HG02642 (cell line): ENCODE data around the gene CCDC57.
"Not testable (repeated sequence)": the region's sequence is repeated elsewhere in the genome, so short reads cannot be mapped to it uniquely, and the experiment has no call there.

Experiments
- ATAC-seq: cut with Tn5 transposase; IDR thresholded peaks from one replicate; pipeline ENCODE4 v1.9.1; 2021; ENCODE audit warnings: mild to moderate bottlenecking; ENCODE audit not compliant: unreplicated experiment, poor library complexity

The CCDC57 gene

DNA sequence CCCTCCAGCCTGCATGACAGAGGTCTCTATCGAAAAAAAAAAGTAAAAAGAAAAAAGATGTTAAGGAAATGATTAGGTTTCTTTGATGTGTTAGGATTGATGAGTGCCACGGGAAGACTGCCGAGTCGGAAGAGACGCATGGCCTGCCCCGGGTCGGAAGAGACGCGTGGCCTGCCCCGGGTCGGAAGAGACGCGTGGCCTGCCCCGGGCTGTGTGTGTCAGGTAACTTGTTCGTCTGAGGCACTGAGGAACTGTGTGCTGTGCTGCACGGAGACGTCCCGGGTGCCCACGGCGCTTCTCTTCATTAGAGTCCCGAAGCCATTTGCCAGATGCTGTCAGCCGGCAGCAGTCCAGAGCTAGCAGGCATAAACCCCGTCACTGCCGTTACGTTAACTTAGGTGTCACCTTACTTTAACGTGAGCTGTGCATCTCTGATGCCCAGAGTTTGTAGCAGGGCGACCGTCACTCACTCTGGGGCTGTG lies 74.1 kb downstream of the CCDC57 start:
- ATAC-seq = no peak

DNA sequence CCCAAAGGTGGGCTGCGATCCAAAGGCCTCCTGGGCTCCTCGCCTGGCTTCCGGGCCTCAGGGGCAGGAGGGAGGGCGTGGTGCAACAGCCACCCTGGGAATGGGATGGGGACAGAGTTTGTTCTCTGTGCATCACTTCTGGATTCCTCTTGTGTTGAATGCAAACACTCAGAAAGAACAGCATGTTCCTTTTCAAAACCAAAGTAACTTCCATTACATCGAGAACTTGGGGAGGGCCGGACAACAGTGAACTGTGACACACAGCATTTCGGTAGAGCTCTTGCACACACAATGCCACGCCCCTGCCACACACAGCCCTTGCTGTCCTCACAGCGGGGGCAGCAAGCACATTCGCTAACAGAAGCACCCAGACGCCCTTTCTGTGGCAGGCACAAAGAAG lies 78.5 kb downstream of the CCDC57 start:
- no peak for ATAC-seq

DNA sequence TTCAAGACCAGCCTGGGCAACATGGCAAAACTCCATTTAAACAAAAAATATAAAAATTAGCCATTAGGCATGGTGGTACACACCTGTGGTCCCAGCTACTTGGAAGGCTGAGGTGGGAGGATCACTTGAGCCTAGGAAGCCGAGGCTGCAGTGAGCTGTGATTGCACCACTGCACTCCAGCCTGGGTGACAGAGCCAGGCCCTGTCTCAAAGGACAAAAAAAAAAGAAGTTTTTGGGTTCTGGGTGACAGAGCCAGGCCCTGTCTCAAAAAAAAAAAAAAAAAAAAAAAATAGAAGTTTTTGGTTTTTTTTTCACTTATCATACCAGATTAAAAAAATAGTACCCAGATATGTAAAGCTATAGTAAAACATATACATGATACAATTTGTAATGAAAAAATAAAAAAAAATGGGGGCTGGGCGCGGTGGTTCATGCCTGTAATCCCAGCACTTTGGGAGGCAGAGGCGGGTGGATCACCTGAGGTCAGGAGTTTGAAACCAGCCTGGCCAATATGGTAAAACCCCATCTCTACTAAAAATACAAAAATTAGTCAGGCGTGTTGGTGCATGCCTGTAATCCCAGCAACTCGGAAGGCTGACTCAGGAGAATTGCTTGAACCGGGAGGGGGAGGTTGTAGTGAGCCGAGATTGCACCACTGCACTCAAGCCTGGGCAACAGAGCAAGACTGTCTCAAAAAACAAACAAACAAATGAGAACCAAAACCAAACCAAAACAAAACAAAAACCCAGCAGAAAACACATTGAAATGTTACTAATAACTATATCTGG lies 79.3 kb downstream of the CCDC57 start:
- ATAC-seq = not testable (repeated sequence)

GRCh38 chr17:82129095-82129494 lies 83.5 kb downstream of the CCDC57 start:
- no peak for ATAC-seq

DNA sequence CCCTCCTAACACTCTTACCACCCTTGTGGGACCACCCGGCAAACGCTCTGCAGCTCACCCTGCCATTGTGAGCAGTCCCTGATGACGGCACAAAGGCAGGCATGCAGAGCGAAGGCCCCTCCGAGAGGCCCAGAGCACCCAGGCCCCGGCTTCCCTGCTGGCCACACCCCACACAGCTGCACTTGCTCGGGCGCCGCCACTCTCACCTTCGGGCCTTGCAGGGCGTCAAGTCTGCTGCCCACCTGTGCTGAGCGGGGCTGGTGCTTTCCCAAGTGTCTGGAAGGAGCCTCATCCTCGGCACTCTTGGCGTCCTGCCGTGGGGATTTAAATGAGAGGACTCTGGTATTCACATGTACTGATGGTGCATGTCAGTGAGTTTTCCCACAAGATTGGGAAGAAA lies 84.4 kb downstream of the CCDC57 start:
- no peak for ATAC-seq

DNA sequence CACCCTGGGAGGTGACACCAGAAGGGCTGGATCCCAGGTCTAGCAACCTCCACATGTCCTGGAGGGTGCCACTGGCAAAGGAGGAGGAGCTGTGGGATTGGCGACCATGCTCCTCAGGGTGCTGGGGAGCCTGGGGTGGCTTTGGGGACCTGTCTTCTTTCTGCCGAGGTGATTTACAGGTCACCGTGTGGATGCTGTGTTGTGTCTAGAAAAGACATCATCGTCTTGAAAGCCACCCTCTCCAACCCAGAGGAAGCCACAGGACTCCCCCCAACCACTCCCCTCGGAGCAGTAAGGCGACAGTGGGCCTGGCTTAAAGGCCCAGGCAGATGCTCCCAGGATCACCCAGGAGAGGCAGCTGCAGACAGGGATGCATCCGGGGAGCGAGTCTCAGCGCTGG lies 84.9 kb downstream of the CCDC57 start:
- no peak for ATAC-seq

DNA sequence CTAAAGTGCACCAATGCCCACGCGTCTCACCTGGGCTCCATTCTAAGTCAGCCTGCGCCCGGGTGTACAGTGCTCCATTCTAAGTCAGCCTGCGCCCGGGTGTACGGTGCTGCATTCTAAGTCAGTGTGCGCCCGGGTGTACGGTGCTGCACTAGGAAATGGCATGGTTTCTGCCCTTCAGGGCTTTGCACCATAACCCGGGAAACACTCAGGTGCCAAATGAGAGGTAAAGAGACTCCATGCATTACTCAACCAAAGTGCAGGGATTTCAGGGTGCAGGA lies 85.4 kb downstream of the CCDC57 start:
- no peak for ATAC-seq

DNA sequence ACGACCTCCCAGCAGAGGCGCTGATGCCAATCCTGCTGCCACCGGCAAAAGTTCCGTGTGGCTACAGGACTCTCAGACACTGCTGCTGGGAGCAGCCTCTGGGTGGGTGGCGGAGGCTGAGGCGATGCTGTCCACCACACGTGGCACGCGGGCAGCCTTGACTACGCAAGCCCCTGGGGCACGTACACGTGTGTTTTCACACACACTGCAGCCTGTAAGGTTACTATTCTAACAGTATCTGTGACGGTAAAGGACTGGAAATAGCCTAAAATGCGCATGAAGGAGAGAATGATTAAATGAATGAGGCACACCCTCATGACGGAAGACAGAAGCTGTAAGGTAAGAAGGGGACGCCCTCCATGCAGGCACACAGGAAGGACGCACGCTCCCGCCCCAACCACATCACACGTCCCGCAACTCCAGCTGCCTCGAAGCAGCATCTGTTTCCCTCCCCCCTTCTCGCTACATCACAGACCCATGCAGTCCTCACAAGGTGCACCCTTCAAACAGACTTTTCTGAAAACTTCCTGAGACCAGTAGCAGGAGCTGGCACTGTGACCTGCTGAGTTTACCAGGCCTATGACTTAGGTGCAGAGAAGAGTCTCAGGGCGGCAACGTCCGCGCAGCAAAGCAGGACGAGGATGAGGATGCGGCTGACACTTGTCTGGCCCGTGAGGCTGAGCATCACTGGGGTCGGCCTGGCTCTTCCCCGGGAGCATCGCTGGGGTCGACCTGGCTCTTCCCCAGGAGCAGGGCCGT lies 85.9 kb downstream of the CCDC57 start:
- ATAC-seq = no peak

DNA sequence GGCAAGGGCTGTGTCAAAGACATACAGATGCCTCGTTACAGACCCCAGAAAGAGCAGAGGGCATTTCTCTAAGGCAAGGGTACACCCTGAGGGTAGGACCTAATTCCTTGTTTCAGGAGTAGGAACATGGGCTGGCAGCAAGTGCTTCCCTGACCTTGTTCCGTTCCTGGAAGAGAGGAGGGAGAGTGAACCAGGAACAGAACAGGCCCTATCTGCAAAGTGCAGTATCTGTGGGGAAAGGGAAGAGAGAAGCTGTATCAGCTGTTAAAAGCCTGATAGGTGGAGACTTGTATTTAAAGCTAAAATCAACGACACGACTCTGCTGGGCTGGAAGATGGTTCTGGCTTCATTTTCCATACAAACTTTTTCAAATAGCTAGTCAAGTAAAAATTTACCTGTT lies 88.5 kb downstream of the CCDC57 start:
- no peak for ATAC-seq

DNA sequence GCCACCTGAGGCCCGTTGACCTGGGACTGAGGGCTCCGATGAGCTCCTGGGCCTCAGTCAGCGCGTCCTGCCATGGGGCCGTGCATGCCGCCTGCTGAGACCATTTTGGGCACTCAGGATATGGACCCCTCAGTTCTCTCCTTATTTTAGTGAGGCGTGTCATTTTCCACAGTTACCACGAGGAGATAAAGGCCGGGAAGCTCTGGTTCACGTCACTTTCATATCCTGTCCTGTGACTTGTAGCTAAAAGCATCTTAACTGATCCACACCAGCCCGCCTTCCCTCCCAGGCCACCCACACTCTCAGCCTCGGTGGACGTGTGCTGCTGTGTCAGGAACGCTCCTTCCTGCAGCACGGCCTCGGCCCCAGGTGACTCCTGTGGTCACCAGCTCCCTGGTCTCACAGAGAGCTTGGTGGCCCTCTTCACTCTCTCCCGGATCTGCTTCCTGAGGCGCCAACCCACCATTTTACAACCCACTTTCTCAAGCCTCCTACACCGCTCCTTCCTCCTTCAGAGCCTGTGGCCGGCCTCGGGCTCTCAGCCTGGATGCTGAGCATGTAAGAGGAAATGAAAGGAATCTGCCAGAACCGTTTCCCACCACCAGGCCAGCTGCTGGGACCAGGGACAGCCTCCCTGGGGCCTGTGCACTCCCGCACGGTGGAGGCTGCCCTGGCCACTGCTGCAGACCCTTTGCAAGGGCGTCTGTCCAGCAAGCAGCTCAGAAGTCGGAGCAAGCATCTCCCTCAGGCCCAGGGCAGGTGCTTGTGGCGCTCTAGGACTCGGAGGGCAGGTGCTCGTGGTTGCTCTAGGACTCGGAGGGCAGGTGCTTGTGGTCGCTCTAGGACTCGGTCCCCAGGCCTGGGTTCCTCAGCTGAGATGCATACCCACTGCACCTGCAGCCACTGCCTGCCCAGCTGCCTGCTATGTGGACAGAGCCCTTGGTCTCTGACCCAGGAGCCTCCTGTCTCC lies 90.7 kb downstream of the CCDC57 start:
- ATAC-seq = no peak

DNA sequence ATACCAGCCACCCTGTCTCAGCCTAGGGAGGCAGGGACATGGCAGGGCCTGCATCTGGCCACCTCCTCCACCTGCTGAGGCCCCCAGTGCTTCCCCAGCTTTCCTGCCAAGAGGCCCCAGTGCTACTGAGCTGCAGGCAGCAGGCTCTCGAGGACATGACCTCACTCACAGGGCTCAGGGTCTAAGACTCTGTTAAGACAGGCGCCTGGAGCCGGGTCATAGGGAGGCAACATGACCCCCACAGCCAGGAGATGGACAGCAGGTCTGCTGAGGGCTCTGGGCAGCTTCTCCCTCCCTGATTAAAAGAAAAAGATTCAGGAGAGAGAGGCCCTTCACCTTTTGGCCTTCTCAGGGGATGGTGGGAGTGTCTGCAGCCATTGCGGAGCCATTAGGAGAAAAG lies 91.4 kb downstream of the CCDC57 start:
- ATAC-seq = no peak

- no peak for ATAC-seq
Measured at GRCh38 chr17:82120148-82120547, 92.5 kb downstream of the CCDC57 start.

DNA sequence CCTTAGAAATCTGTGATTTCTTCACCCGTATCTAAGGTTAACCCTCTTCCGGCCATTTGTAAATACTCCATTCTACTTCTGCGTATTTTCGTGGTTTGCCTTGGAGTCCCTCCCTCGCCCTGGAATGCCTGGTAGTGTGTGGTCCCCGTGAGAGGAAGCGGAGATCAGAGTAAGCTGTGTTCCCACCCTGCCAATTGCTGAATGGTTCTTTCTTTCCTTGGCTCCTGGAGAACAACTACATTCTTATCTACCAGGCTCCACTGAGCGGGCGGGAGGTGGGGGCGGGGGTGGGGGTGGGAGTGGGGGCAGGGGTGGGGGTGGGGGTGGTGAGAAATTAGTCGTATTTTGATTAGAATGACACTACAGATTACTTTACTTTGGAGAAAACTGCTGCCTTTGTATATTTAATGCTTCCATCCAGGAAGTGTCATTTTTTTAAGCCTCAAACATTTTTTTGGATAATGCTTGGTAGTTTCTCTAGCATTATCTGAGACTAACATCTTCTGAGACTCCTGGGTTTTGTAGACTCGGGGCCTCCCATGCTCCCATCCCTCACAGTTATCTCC lies 93.7 kb downstream of the CCDC57 start:
- no peak for ATAC-seq

- no peak for ATAC-seq
Measured at GRCh38 chr17:82118168-82118814, 94.4 kb downstream of the CCDC57 start.

- ATAC-seq = no peak
Measured at GRCh38 chr17:82117139-82118090, 95.2 kb downstream of the CCDC57 start.

- ATAC-seq = no peak
Measured at GRCh38 chr17:82116246-82116645, 96.4 kb downstream of the CCDC57 start.

DNA sequence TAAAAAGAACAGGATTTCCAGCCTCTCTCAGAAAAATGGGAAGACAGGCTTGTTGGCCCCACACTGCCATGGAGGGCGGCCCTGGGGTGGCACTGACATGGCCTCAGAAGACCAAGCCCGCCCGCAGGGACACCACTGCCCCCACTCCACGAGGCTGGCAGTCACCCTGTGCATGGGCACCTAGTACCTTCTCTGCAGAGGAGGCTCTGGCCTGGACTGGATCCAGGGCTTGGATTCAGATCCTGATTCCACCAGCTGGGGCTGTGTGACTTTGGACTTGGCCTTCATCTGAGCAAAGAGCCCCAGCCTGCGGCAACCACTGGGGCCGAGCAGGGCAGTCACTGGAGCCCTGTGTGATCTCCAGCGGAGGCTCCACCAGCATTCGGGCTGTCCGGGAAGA lies 97.8 kb downstream of the CCDC57 start:
- no peak for ATAC-seq

- ATAC-seq = no peak
Measured at GRCh38 chr17:82114447-82114846, 98.2 kb downstream of the CCDC57 start.

DNA sequence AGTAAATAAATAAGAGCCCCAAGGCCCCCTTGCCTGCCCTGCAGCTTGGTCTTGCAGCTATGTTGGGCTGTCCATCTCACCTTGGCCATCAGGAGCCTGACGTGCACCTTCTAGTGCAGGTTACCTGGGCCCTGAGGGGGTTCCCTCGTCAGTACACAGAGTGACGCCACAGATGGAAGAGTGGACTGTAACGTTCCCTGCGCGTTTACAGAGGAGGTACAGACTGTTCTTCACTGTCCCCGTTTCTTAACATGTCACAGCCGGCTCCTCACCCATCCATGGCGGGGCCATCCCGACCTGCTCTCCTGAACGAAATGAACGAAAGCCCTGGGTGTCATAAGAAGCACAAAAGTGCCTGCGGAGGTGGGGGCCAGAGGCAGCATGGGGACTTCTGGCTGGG lies 98.7 kb downstream of the CCDC57 start:
- ATAC-seq = no peak
